K562 (cell line): ENCODE measurements around the gene DGKK. TPM values are rescaled to one million over a fixed set of nuclear protein-coding genes. Genes with fewer than 3 reads are reported as not detected.

ENCODE experiments used
- ATAC-seq: fragments of 200-7000 bp; cut with Tn5 transposase; 3 replicates; pipeline ENCODE4 v1.9.1; 2020; ENCODE audit warnings: moderate library complexity
- BruUV-seq: library from RNA; stranded (reverse); fragments of 400-500 nt; replicated peaks from 2 replicates; lab custom pipeline; 2021; lab: Mats Ljungman, UMichigan
- CTCF ChIA-PET: fragments of 300-600 bp; formaldehyde crosslinking; extraction: SDS; loops from one replicate; lab custom pipeline; 2021; ENCODE audit warnings: low intra/inter-chr PET ratio; lab: Yijun Ruan, JAX
- POLR2A ChIA-PET: fragments of 300-600, 350-650 bp; sonication (Branson Sonifier 250); formaldehyde crosslinking; extraction: SDS; loops from one replicate; lab custom pipeline; 2021; ENCODE audit warnings: antibody characterized with exemption, inconsistent platforms; lab: Yijun Ruan, JAX
- DNase-seq, 4 experiments: peaks; one replicate each; pipeline versions ENCODE4 v3.0.0 to v3.0.0-alpha.2; 2011 to 2018; ENCODE audit warnings: low spot score in 3 of 4, mixed read lengths in 3 of 4; ENCODE audit errors: extremely low read depth in 1 of 4
- FAIRE-seq: peaks from 2 replicates; lab custom pipeline; 2011; peaks lifted over from hg19 to GRCh38; lab: Jason Lieb, UNC
- H2AFZ ChIP-seq: 2 replicates; pipeline ENCODE4 v1.6.0; 2011; ENCODE audit warnings: low read depth, low read length, control low read depth, inconsistent platforms
- H3K27ac ChIP-seq: fragments of 200-600 bp; 3 replicates; pipeline ENCODE4 v1.8.0; 2011; ENCODE audit warnings: low read depth, mild to moderate bottlenecking, control low read depth, inconsistent platforms, low read length, moderate library complexity, mixed read lengths; ENCODE audit errors: extremely low read depth
- H3K27me3 ChIP-seq, 2 experiments: fragments of 300-600 bp in 1 of 2; 2 replicates in 1 of 2; 3 replicates in 1 of 2; pipeline versions ENCODE4 v1.6.0 to v1.8.0; 2011; ENCODE audit warnings: inconsistent platforms in 2 of 2, low read length in 2 of 2, mild to moderate bottlenecking in 1 of 2, mixed read lengths in 1 of 2, moderate library complexity in 1 of 2; ENCODE audit not compliant: control insufficient read depth in 2 of 2, insufficient read depth in 2 of 2
- H3K36me3 ChIP-seq: fragments of 300-600 bp; 3 replicates; pipeline ENCODE4 v1.8.0; 2011; ENCODE audit warnings: mild to moderate bottlenecking, low read length, inconsistent platforms; ENCODE audit not compliant: control insufficient read depth, insufficient read depth
- H3K4me1 ChIP-seq, 2 experiments: fragments of 200-600 bp in 1 of 2; replicated peaks in 1 of 2; 2 replicates in 1 of 2; 3 replicates in 1 of 2; pipeline versions ENCODE4 v1.5.1 to v1.8.0; 2011; ENCODE audit warnings: inconsistent platforms in 2 of 2, low read length in 2 of 2, mild to moderate bottlenecking in 1 of 2, mixed read lengths in 1 of 2, moderate library complexity in 1 of 2; ENCODE audit not compliant: control insufficient read depth in 2 of 2, insufficient read depth in 2 of 2
- H3K4me2 ChIP-seq: 2 replicates; pipeline ENCODE4 v1.6.1; 2011; ENCODE audit warnings: low read length, control low read depth, inconsistent platforms, mixed read lengths; ENCODE audit not compliant: insufficient read depth
- H3K4me3 ChIP-seq: fragments of 200-600 bp; sonication (generic), shearing (Covaris generic); 2 replicates; pipeline ENCODE4 v1.5.1; 2016; ENCODE audit warnings: control low read depth, inconsistent platforms
- H3K79me2 ChIP-seq: fragments of 200-600 bp; 3 replicates; pipeline ENCODE4 v1.8.0; 2011; ENCODE audit warnings: low read length, inconsistent platforms; ENCODE audit not compliant: control insufficient read depth, insufficient read depth
- H3K9ac ChIP-seq, 2 experiments: 2 replicates each; pipeline versions ENCODE4 v1.6.0 to v1.6.1; 2011; ENCODE audit warnings: low read depth in 2 of 2, low read length in 2 of 2, control low read depth in 1 of 2, inconsistent platforms in 1 of 2, mild to moderate bottlenecking in 1 of 2, mixed read lengths in 1 of 2; ENCODE audit not compliant: insufficient read depth in 1 of 2
- H3K9me1 ChIP-seq: one replicate; pipeline ENCODE4 v1.6.0; 2011; ENCODE audit warnings: inconsistent platforms, mild to moderate bottlenecking, low read length, moderate library complexity; ENCODE audit not compliant: control insufficient read depth, insufficient read depth
- H3K9me3 ChIP-seq: replicated peaks from 2 replicates; pipeline ENCODE4 v1.5.1; 2011; ENCODE audit warnings: low read depth, low read length, inconsistent platforms; ENCODE audit not compliant: control insufficient read depth, insufficient read depth
- H4K20me1 ChIP-seq: replicated peaks from 2 replicates; pipeline ENCODE4 v1.6.1; 2011; ENCODE audit warnings: low read length, inconsistent platforms, mixed read lengths; ENCODE audit not compliant: control insufficient read depth, insufficient read depth
- CBFA2T2 ChIP-seq: fragments of 450-650 bp; conservative IDR thresholded peaks from 2 replicates; pipeline ENCODE4 v1.6.1; 2017; ENCODE audit warnings: mild to moderate bottlenecking
- CTBP1 ChIP-seq: fragments of 450-650 bp; IDR thresholded peaks from 2 replicates; pipeline ENCODE4 v1.6.1; 2016; ENCODE audit warnings: borderline replicate concordance
- MAZ ChIP-seq, 2 experiments: fragments of 450-650 bp in 1 of 2; sonication (generic) in 1 of 2; formaldehyde crosslinking; IDR thresholded peaks in 1 of 2; conservative IDR thresholded peaks in 1 of 2; 2 replicates each; pipeline versions ENCODE4 v1.4.0 to v1.5.0; 2020; ENCODE audit warnings: mild to moderate bottlenecking in 1 of 2, missing genetic modification reagents in 1 of 2
- MCM7 ChIP-seq, 2 experiments: fragments of 450-650 bp; IDR thresholded peaks; 2 replicates each; pipeline ENCODE4 v1.6.1; 2016 to 2018
- MECOM ChIP-seq: fragments of 250-450 bp; sonication (Bioruptor Pico); IDR thresholded peaks from 2 replicates; pipeline ENCODE4 v1.8.0; 2022; ENCODE audit warnings: inconsistent platforms
- NR2F6 ChIP-seq: fragments of 450-650 bp; formaldehyde crosslinking; IDR thresholded peaks from 2 replicates; pipeline ENCODE4 v1.4.0; 2020; ENCODE audit warnings: mild to moderate bottlenecking
- PML ChIP-seq: IDR thresholded peaks from 2 replicates; pipeline ENCODE4 v1.6.1; 2012; ENCODE audit warnings: low read length, inconsistent platforms
- SAFB2 ChIP-seq: fragments of 200-400 bp; formaldehyde crosslinking; IDR thresholded peaks from 2 replicates; pipeline ENCODE4 v1.6.1; 2018; ENCODE audit warnings: borderline replicate concordance, low read length, low read depth, moderate library complexity; ENCODE audit not compliant: severe bottlenecking
- ZNF668 ChIP-seq: fragments of 250-450 bp; sonication (Bioruptor Pico); IDR thresholded peaks from 2 replicates; pipeline ENCODE4 v1.8.0; 2022; ENCODE audit warnings: mild to moderate bottlenecking, inconsistent platforms
- ZNF764 ChIP-seq: fragments of 250-450 bp; sonication (Bioruptor Pico); IDR thresholded peaks from 2 replicates; pipeline ENCODE4 v1.4.0; 2020; ENCODE audit warnings: low read depth, mild to moderate bottlenecking, moderate library complexity
- ZNF780A ChIP-seq: fragments of 250-450 bp; sonication (Bioruptor Pico); IDR thresholded peaks from 2 replicates; pipeline ENCODE4 v1.5.0; 2021; ENCODE audit warnings: mild to moderate bottlenecking
- WGBS: fragments of 100-300 bp; shearing (Covaris generic); methylation state at CpG from one replicate; pipeline ENCODE4 v1.1.6; 2016; ENCODE audit warnings: low coverage, mixed read lengths; ENCODE audit not compliant: insufficient coverage; ENCODE audit errors: missing lambda C conversion rate; 5-methylcytosine and 5-hydroxymethylcytosine counted together
- in situ Hi-C: fragments of 300-500 bp; cut with MboI; formaldehyde crosslinking; loops from 4 replicates; pipeline ENCODE4 v1.15.0; 2018; ENCODE audit warnings: inconsistent platforms, mixed read lengths
- intact Hi-C: fragments of 100-400 bp; cut with micrococcal nuclease; formaldehyde crosslinking; loops from 2 replicates; pipeline ENCODE4 v1.14.2; 2022
- polyA plus RNA-seq, 8 experiments: library from polyadenylated mRNA; depleted of rRNA in 4 of 8; stranded (reverse) in 5 of 8; unstranded in 3 of 8; fragments of >200 nt; fragmentation: Nextera tagmentation in 2 of 8; fragmentation: Illumina TruSeq in 1 of 8; extraction: Ambion mirVana in 2 of 8; extraction: Trizol in 1 of 8; gene quantifications; 2 replicates each; pipeline versions ENCODE4 v1.2.1 to v1.2.3, GENCODE V29; 2011 to 2014; ENCODE audit warnings: inconsistent platforms in 1 of 8, missing spikeins in 1 of 8
- total RNA-seq, 7 experiments: library from RNA; depleted of rRNA in 6 of 7; stranded (reverse); fragments of >200 nt in 6 of 7; fragmentation: Illumina TruSeq in 2 of 7; extraction: Trizol in 2 of 7; gene quantifications; 2 replicates each; pipeline versions ENCODE4 v1.2.1 to v1.2.3, GENCODE V29; 2011 to 2021; ENCODE audit warnings: low replicate concordance in 1 of 7
- TF ChIP-seq, protein P1 (sequence below): IDR thresholded peaks from 2 replicates; pipeline ENCODE4 v1.6.1; 2011; ENCODE audit warnings: borderline replicate concordance, low read depth, mild to moderate bottlenecking, moderate library complexity, low read length; ENCODE audit not compliant: insufficient read depth, poor library complexity, severe bottlenecking

The DGKK gene
- total and polyA plus RNA-seq, 9 of the 15 experiments (the other 6 are each of a cell fraction or from before 2014, with no cell fraction given): not detected

DNA sequence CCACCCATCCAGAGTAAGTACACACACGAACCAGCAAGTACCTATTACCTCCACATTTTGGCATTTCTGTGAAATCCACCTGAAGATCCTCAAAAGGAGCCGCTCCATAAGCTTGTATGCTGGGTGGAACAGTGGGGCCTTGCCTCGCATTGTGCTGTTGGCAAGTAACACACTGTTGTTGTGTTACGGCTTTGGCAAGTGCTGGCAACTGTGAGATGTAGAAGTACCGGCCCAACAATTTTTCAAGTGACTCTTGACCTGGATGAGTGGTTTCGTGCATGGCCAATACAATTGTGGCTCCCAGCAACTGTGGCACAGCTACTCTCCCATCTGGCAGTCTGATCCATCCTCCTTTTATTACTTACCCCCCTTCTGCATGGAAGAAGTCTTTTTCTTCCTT lies 137.3 kb downstream of the DGKK start:
- Histone ChIP-seq H3K9me1 (no peaks in the 10 kb centered on the region), H3K4me3 (no peak overlapping the region), H3K79me2 (no peaks in the 10 kb centered on the region), H3K9ac (no peak overlapping the region), H3K4me2 (no peak overlapping the region), H3K9me3 (no peaks in the 10 kb centered on the region), H4K20me1 (no peaks in the 10 kb centered on the region), H3K27me3 (no peaks in the 10 kb centered on the region), H3K4me1 (no peaks in the 10 kb centered on the region), H3K36me3 (no peaks in the 10 kb centered on the region), H2AFZ (no peak overlapping the region)
- BruUV-seq: no TSS peak
- no peak for DNase-seq
- CTCF ChIA-PET: no interaction called here
- 2% methylated on average over 5 of the region's 6 CpGs for WGBS
- in situ Hi-C loops (no loop called here), intact Hi-C loops (loop anchor here (10.0 kb wide), 1 partner anchor 251 kb away; no protein-coding TSS in a partner anchor)
- POLR2A ChIA-PET: no interaction called here
- TF ChIP-seq CBFA2T2 (no peak), ZNF780A (CRISPR knock-in tag) (no peak), PML (no peak), ZNF668 (no peak), CTBP1 (no peak), NR2F6 (CRISPR knock-in tag) (no peak), MAZ (CRISPR knock-in tag; conservative IDR thresholded peaks at IDR 0.05 in 1 of 2, IDR thresholded peaks at IDR 0.05 in 1 of 2) (no peak), ZNF764 (CRISPR knock-in tag) (no peak), SAFB2 (no peak), MCM7 (IDR thresholded peaks at IDR 0.05) (no peak), MECOM (CRISPR knock-in tag) (no peak)
- TF ChIP-seq, protein P1, sequence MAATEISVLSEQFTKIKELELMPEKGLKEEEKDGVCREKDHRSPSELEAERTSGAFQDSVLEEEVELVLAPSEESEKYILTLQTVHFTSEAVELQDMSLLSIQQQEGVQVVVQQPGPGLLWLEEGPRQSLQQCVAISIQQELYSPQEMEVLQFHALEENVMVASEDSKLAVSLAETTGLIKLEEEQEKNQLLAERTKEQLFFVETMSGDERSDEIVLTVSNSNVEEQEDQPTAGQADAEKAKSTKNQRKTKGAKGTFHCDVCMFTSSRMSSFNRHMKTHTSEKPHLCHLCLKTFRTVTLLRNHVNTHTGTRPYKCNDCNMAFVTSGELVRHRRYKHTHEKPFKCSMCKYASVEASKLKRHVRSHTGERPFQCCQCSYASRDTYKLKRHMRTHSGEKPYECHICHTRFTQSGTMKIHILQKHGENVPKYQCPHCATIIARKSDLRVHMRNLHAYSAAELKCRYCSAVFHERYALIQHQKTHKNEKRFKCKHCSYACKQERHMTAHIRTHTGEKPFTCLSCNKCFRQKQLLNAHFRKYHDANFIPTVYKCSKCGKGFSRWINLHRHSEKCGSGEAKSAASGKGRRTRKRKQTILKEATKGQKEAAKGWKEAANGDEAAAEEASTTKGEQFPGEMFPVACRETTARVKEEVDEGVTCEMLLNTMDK: no peak
- TF ChIP-seq, all 486 proteins: peak for 0
- no peak overlapping the region for H3K27ac ChIP-seq
- ATAC-seq (no peak), FAIRE-seq (no peak)
